Activated naive CD4-positive, alpha-beta T cell (primary cell): Measurements from ENCODE around the gene SYNPO2.
A peak's percentile ranks its signal among the peaks of the same experiment; 100 is the strongest.
"Not testable (repeated sequence)": the region's sequence is repeated elsewhere in the genome, so short reads cannot be mapped to it uniquely, and the experiment has no call there.

ENCODE experiments used
- DNase-seq, 4 experiments: peaks; one replicate each; lab custom pipeline; 2025; lab: John Stamatoyannopoulos, UW

Gene SYNPO2

DNA sequence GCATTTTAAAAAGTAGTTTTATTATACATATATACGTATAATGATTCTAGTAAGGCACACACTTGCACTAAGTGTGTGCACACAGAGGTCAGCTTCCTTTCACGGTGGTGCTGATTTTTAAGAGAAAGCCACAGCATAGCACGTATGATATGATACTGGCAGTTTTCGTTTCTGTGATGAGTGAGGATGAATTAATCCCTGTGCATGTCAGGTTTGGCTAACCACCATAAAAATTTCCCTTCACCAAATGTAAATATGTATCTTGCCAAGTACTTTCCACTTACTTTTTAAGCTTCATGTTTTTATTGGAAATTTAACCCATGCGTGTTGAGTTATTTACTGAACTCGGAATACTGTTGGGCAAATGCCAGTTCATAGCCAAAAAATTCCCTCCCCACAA is 84.6 kb downstream of the SYNPO2 start:
- no peak for DNase-seq

DNA sequence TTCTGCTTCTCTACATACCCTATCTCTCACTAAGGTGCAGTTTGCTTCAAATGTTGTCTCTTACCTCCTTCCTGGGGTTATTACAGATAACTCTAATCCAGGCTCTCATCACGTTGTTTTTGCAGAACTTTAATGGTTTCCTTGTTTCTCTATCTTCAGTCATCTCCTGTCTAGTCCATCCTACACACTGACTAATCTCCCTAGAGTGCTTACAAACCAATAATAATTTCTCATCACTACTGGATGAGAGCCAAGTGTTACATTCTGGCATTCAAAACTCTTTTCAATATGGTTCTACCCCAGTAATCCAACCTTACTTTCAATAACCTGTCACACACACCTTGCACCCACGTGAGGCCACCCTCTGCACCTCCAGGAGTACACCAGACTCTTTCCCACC is 86.1 kb downstream of the SYNPO2 start:
- no peak for DNase-seq

DNA sequence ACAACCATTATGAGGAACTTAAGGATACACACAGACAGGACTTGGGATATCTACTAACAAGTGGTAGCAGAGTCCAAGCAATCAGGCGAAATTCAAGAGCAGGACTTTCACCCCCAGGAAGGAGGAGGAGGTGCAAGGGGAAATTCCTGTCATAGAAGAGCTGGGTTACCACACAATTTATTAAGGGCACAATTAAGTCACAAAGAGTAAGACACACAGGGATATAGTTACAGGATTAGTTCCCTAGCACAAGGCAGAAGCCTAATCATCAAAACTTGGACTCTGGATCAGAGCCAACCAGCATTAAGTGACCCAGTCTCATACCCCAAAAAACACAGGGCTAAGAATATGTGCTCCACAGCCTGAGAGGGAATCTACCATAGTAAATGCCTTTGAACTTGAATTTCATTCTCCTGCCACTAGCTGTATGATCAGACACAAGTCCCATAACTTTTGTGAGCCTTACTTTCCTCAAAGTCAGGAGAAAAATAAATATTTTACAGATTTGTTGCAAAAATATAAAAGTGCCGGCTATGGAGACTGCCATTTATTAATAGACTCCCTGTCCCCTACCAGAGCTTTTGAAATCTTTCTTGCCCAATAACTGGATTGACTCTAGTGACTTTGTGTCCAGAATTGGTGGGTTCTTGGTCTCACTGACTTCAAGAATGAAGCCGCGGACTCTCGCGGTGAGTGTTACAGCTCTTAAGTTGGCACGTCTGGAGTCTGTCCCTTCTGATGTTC is 87.0 kb downstream of the SYNPO2 start:
- DNase-seq, result no peak

DNA sequence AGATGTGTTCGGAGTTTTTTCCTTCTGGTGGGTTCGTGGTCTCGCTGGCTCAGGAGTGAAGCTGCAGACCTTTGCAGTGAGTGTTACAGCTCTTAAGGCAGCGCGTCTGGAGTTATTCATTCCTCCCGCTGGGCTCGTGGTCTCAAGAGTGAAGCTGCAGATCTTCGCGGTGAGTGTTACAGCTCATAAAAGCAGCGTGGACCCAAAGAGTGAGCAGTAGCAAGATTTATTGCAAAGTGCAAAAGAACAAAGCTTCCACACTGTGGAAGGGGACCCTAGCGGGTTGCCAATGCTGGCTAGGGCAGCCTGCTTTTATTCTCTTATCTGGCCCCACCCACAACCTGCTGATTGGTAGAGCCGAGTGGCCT is 87.5 kb downstream of the SYNPO2 start:
- not testable (repeated sequence) for DNase-seq

DNA sequence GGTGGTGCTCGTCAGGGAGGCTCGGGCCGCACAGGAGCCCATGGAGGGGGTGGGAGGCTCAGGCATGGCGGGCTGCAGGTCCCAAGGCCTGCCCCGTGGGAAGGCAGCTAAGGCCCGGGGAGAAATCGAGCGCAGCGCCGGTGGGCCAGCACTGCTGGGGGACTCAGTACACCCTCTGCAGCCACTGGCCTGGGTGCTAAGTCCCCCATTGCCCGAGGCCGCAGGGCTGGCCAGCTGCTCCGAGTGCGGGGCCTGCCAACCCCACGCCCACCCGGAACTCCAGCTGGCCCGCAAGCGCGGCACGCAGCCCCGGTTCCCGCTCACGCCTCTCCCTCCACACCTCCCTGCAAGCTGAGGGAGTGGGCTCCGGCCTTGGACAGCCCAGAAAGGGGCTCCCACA is 88.4 kb downstream of the SYNPO2 start:
- DNase-seq, result not testable (repeated sequence)

DNA sequence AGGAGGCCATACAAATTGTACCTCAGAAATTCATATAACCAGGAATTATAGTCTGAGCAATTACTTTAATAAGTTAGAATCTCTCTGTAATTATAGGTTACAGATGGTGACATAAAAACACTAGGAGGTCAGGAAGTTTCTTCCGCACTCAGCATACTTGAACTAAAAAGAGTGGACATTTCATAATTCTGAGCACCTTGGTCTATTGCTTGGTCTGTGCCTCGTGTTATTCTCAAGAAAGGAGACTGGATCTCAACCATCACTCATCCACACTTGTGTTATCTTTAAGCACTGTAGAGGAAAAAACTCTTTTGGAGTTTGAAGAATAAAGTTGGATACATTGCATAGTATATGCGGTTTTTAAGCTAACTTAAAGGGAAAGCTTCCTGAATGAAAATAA is 91.1 kb downstream of the SYNPO2 start:
- DNase-seq, result no peak

DNA sequence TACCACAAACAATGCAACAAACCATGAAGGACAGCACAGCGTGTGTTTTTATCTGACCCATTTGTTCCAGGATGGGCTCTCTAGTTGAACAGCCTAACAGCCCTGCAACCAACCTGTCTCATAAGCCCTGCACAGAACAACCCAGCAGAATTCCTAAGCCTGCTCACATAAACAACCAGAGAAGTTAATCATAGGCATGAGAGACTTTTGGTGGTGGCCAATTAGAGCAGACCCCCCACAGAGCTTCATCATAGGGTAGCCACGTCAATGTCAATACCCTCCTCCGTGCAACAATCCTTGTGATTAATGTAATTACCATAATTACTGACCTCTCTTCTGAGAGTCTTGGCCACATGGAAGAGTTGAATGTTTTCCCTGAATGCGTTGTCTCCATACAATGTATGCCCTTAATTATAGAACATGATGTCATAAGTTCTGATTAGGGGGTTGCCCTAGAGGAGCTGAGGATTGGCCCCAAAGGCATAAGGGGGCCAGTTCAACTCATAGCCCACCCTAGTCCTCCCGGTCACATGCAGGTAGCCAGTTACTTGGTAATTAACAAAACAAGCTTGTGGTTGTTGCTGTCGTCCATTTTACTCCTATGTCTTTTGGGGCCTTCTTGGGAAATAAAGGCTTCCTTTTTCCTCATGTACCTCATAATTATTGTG is 92.7 kb downstream of the SYNPO2 start:
- no peak for DNase-seq

DNA sequence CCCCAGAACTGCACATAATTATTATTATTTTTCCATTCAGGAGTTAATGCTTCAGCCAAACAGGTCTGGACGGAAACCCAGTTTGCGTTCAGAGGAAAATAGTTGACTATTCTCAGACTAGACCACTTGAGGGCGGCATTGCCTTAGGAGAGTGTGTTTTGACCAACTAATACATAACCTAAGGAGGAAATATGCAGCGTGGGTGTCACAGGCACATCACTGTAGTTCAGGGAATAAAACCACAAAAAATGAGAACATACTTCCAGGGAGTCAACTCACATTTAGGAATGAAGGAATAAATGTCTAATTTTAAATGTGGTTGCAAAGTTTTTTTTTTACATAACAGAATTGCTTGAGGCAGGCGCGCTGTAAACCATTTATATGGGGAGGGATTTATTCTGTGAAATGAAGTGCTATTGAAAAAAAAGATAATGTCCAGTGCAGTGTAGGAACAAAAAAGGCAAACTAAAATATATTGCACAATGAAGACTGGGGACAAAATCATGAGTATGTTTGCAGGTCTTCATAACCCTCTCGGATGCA is 93.3 kb downstream of the SYNPO2 start:
- DNase-seq, result peak in 2 of 4 experiments; percentile 1 to 3

DNA sequence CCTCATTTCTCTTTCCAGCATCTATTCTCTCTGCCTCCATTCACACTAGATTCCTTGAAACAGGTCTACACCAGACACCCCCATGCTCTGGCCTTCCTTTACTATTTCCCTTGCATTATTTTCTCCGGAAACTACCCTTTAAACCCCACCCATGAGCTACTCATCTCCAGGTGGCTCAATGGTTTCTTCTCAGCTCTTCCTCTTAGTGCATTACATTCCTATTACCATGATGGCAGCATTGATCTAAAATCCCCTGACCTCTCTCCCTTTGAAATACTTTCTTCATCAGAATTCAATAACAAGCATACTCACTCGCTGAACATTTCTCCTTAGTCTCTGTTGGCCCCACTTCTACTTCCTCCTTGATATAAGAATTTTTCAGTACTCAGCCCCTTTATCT is 94.6 kb downstream of the SYNPO2 start:
- no peak for DNase-seq

DNA sequence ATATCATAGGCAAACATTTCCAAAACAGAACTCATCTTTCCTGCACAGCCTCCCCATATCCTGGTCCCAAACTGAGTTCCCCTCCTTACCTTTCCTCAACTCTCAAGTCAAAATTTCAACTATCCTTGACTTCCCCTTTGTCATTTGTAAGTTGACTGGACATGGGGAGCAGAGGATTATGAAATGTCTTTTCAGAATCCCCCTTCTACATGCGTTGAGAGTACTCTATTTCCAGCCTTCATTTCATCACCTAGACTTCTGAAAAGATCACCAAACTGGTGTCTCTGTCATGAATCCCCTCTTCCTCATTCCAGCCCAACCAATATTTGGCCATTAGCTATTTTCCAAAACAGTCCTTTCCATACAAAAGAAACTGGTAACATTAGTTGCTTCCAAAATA is 95.2 kb downstream of the SYNPO2 start:
- no peak for DNase-seq

DNA sequence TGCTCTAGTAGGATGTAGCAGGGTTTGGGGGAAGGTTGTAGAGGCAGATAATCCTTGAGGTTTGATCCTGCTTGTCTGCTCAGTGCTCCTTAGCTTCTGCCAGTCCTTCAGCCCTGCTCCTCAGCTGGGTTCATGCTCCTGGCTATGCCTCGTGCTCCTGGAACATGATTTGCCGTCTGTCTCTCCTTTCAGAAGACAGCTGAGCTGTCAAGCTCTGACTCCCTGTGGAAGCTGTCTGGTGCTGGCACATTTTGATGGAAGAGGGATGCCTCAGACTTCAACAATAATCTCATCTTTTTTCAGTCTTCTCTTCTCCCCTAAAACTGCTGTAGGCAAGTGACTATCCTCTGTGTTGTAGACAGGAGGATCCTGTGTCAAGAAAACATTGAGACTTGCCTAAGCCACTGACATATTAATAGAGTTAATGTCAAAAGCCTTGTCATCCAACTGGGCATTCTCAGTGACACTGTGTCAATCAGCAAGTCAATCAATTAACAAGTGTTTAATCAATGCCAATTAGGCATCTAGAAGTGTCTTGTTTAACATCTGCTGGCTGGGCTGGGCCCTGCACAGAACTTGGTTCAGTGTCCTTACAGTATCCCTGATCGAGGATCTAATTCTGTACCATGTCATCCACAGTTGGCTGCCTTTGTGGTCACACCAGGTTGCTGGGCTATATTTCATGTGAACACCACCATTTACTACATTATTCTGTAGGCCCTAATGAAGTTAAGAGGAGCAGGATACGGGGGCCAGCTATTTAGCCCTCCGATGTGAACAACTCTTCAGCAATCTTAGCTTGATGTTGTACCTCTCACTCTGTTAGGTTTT is 96.7 kb downstream of the SYNPO2 start:
- DNase-seq, result no peak

DNA sequence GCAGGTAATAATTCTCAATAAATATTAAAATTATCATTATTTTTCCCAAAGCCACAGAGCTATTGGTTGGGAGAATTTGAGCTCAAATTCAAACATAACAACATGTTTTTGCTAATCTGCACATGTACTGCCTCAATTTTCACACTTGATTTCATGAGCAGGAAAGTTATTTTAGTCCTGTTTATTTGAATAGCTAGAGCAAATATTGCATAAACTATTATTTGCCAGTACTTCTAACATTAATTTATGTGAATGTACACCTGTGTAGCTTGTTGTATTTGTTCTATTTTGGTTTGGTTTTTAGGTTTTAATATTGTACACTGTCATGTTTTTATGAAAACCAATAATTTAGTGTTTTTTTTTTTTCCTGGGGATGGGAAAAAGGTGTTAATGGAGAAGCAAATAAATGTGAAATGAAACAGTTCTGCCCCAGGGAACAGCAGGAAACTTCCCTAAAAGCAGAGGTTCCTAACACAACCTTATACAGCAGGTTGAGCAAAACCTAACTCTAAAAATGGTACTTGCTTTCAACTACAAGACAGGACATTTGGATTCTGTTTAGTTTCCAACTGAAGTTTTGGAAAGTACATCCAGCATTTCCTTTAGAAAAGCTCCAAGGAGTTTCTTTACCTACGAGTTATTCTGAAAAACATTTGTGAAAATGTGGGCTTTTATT is 99.4 kb downstream of the SYNPO2 start:
- DNase-seq, result no peak

DNA sequence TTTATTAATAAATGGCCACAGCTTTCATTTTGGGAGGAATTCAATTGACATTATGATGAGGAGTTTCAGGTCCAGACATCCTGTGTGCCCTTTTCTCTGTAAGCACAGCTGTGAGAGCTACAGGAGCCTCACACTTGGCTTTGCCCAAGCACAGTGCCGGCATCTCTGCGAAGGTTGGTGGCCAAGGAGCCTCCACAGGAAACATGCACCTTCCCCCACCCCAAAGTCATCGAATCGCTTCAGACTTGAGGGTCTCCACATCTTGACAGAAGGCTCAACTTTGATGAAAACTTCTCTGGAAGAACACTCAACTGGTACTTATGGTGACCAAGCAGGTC is 100.0 kb downstream of the SYNPO2 start:
- DNase-seq, result no peak

DNA sequence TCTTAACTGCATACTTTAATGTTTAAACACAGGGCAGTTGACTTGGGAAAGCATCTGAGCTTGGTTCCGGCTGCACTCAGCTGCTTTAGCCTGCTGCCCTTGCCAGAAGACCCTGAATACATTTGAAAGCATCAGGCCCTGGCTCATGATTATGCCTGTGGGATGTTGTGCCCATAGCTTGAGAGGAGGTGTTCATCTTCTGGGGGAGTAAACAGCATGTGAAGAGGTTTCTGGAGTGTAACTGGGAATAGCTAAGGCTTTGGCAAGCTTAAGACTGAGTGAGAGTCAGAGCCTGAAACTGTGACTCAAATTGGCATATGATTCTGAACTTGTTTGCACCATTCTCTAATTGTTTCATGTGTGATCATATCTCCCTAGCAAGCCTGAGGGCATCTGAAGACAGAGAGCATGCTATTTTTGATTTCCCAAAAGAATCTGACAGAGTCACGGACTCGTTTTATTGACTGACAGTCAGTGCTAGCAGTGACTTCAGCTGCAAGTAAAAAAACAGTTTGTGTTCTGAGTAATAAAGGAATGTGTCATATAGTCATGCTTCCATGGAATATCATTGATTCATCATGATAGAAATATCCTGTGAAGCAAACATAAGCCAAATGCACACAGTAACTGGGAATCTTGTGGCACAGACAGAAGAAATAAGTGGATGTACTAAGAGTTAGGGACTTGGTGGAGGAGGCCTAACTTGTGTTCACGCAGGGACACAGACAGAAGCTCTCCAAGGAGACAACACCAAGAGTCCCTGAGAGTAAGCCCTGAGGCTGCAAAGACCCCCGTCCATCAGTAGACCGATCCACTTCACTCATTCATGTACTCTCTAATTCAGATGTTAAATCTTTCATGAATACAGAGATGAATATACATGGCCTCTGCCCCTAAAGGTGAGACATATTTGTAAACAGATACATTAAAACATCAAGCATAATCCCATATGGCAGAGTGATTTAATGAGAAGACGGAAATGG is 100.7 kb downstream of the SYNPO2 start:
- no peak for DNase-seq

DNA sequence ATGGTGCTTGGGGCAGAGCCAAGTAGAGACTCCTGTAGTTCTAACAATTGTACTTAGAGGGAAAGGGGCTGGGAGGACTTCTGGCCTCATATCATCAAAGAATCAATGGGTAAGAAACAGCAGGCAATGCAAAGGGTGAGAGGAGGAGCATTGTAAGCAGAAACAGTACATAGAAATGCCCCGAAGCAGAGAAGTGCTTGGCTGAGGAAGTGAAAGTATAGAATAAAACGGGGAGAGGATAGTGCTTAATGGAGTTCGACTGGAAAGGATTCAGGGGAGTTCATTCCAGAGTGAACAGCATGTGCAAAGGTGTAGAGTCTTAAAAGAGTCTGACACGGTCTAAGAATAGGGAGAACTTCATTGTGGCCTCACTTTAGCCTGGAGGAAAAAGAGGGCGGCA is 103.0 kb downstream of the SYNPO2 start:
- DNase-seq, result no peak

DNA sequence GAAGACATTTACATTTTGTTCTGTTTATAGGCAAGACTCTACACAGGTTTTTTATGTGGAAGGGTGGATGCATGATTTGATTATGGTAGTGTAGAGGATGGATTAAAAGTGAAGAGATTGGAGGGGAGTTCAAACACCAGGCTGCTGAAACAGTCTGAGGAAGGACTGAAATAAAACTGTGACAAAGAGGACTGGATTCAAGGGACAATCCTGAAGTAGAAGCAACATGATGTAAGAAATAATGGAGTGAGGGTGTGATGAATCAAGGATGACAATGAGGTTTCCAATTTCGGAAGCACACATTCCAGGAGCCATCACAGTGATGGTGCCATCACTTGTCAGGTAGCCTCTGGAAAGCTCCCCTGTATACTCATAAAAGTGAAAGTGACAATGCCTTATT is 103.5 kb downstream of the SYNPO2 start:
- DNase-seq, result no peak

DNA sequence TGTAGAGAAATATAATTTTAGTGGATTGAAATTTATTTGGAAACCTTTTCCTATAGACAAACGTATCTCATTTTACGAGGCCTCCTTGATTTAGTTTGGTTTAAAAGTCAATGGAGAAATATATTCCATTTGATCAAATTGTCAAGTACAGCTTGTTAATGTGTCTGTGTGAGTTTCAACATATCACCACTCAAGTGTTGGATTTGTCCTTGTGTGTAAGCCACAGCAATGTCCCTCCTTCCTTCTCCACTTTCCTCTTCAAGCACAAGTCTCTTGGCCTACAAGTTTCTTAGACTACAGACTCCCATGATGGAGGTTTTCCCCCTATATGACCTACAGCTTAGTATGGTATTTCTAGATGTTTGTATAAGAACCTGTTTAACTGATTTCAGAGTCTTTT is 104.7 kb downstream of the SYNPO2 start:
- DNase-seq, result no peak

DNA sequence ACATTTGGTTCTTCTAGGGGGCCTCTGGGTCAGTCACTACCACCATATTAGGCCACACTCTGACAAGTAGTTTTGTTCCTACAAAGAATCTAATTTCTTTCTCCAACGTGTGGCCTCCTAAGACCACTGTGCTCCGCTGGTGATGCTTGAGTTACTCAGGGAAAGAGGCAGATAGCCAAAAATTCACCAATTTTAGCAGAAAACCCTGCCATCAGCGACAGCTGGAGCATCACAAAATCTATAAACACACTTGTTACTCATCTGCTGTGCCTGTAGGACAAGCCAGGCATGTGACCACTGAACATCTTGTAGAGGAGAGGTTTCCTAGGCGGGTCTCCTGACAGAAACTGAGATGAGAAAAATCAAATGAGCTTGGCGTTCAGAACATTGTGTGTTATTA is 105.4 kb downstream of the SYNPO2 start:
- no peak for DNase-seq

DNA sequence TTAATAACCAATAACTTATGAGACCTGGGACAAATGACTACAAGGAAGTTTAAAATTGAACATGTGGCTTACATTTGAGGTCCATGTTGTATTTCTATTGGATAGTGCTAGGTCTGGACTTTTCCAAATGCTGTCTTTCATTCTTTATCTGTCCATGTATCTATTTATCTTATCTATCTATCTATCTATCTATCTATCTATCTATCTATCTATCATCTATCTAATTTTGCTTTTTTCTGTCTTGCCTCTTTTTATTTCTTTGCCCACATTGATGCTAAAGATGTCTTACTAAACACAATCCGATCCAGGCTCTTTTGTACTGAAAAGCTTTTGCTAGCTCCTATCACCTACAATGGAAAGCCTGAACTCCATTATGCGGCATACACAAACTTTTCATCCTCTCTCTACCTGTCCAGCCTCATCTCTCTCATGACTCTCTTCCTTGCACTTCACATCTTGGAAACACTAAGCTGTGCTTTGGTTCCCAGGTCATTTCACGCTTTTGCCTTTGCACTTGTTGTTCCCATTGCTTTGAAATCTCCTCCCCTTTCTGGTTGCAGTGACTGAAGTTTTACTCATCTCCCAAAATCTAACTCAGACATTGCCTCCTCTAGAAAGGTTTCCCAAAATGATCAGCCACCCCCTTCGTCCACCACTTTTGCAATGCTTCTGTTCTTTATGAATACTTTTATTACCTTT is 107.2 kb downstream of the SYNPO2 start:
- no peak for DNase-seq

DNA sequence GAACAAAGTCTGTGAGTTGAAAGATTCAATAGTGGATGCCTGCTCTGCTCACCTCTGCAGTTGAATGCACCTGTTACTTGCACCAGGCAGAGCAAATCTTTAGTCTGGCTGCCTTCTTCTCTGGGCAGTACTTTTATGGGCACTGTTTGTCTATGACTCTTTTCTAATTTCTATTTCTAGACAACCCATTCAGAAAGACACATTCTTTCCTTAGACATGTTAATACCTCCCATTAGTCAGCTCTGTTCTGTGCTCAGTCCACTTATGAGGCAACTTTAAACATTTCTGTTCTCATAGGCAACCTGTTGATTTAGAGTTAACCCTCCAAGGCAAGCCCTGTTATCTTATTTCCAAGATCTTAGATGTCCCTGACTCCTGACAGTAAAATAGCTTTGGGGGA is 108.9 kb downstream of the SYNPO2 start:
- no peak for DNase-seq
